SH-SY5Y (cell line): ENCODE data around the gene NR4A2.

ENCODE experiments used
- GATA2 ChIP-seq: IDR thresholded peaks from 2 replicates; pipeline ENCODE4 v1.6.1; 2011; ENCODE audit warnings: mild to moderate bottlenecking, low read depth, low read length
- GATA3 ChIP-seq: IDR thresholded peaks from 2 replicates; pipeline ENCODE4 v1.6.1; 2011; ENCODE audit warnings: low read depth, mild to moderate bottlenecking, low read length, moderate library complexity

NR4A2 gene

GRCh38 chr2:156343940-156344301, 11.4 kb upstream of the NR4A2 start:
- TF ChIP-seq GATA3 (no peak), GATA2 (no peak)

- no peak for TF ChIP-seq GATA2
- no peak for TF ChIP-seq GATA3
Measured at GRCh38 chr2:156343096-156343939, 10.8 kb upstream of the NR4A2 start.

GRCh38 chr2:156342254-156343095, 10.0 kb upstream of the NR4A2 start:
- TF ChIP-seq GATA2 (no peak), GATA3 (no peak)

- TF ChIP-seq GATA3 (no peak), GATA2 (no peak)
Measured at GRCh38 chr2:156341452-156342253, 9.1 kb upstream of the NR4A2 start.

GRCh38 chr2:156340804-156341451, 8.4 kb upstream of the NR4A2 start:
- TF ChIP-seq GATA3 (no peak), GATA2 (no peak)

DNA sequence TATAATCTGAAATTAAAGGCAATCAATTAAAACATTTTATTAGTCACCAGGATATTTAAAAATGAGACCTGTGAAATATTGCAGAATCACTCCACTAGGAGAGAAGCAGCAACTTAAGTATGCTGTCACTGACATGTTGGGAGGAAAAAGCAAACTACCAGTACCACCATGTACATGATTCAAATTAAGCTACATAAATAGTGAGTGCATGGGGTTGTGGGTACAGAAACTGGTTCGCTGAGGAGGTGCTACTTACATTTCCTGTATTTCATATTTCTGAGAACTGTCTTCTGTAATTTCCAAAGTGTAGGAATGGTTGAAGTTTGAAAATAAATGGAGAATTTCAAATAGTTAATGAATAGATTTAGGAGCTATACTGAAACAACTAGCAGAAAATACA, 7.9 kb upstream of the NR4A2 start:
- TF ChIP-seq GATA3 (no peak), GATA2 (no peak)

DNA sequence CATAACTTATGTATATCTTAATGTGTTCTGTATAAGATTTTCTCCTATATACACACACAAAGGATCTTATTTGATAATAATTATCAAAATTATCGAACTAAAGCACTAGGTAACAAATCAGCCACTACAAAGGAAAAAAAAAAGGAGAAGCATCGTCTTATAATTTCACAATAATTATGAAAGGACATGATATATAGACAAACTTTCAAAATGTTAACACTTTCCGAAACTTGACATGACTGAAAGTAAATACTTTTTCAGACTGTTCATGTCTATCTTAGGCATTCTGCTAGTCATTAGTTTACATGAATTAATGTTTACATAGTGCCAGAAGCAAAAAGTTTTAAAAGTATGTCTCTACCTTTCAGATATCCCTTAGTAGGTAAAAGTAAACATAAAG, 7.3 kb upstream of the NR4A2 start:
- no peak for TF ChIP-seq GATA2
- TF ChIP-seq GATA3 = no peak

GRCh38 chr2:156339110-156339847, 6.8 kb upstream of the NR4A2 start:
- no peak for TF ChIP-seq GATA3
- TF ChIP-seq GATA2 = no peak

- no peak for TF ChIP-seq GATA2
- no peak for TF ChIP-seq GATA3
Measured at GRCh38 chr2:156338578-156338977, 6.1 kb upstream of the NR4A2 start.

- no peak for TF ChIP-seq GATA3
- TF ChIP-seq GATA2 = no peak
Measured at GRCh38 chr2:156334496-156335478, 2.3 kb upstream of the NR4A2 start.

DNA sequence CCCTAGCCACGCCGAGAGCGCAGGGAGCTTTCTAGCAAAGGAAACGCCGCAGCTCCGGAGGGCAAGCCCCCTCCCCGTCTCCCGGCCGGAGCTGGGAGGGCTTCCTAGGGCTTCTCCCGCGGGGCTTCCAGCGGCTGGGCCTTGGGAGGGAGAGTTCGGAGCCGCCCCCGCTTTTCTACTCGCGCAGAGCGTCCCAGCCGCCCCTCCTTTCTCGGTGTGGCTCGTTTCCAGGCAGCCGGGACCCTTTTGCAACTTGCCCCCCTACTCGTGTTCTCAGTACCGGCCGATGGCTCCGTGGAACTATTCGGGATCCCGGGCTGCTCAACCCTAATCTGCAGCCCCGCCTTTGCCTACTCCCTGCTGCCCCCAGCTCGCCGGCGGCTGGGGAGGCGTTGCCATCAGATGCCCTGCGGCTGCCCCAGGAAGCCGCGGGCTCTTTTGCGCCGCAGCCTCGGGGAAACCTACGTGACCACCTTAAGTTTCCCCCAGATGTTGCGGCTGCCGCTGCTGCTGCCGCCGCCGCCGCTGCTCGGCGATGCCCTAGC, 1.5 kb upstream of the NR4A2 start:
- TF ChIP-seq GATA2 = no peak
- TF ChIP-seq GATA3 = no peak

- TF ChIP-seq GATA2 (no peak), GATA3 (no peak)
Measured at GRCh38 chr2:156333274-156333950, 891 bp upstream of the NR4A2 start.
